Measurements from ENCODE around the gene PPP5C. TPM values are rescaled to one million over a fixed set of nuclear protein-coding genes. Genes with fewer than 3 reads are reported as not detected.

PPP5C gene
- total and polyA plus RNA-seq, 9 of the 15 experiments (the other 6 are each of a cell fraction or from before 2014, with no cell fraction given): 1.9 to 166 (median 108) TPM

GRCh38 chr19:46411088-46411924, 64.4 kb downstream of the PPP5C start (continued):
- TF ChIP-seq PHB (CRISPR knock-in tag; IDR thresholded peaks at IDR 0.05) (0 out of 2 replicates have a peak, but pooled peaks have one; percentile 28), RCOR1 (IDR thresholded peaks at IDR 0.05; ENCODE audit: borderline replicate concordance in 1 of 2, low read depth in 2 of 2, low read length in 2 of 2) (peak in 1 of 2 experiments; percentile 63; a peak in 2 of 4 replicates), MYNN (IDR thresholded peaks at IDR 0.05) (peak; percentile 42; the same call in 1 of the 2 replicates), MYNN (CRISPR knock-in tag; IDR thresholded peaks at IDR 0.05) (no peak), ZNF324 (CRISPR knock-in tag; IDR thresholded peaks at IDR 0.05) (no peak), RBFOX2 (IDR thresholded peaks at IDR 0.05; ENCODE audit: low read depth, low read length) (peak; percentile 33; the same call in 1 of the 2 replicates), NR2C2 (CRISPR knock-in tag; IDR thresholded peaks at IDR 0.05) (peak; percentile 95), NR2C2 (tag; IDR thresholded peaks at IDR 0.05) (peak; percentile 95), CBFA2T2 (conservative IDR thresholded peaks at IDR 0.05) (peak; percentile 83), FOXA3 (CRISPR knock-in tag; conservative IDR thresholded peaks at IDR 0.05 in 1 of 2, IDR thresholded peaks at IDR 0.05 in 1 of 2) (no peak), TFAP4 (CRISPR knock-in tag; IDR thresholded peaks at IDR 0.05; ENCODE audit: borderline replicate concordance) (peak; percentile 99), DACH1 (IDR thresholded peaks at IDR 0.05; ENCODE audit: partially characterized antibody) (peak; percentile 94), IRF9 (tag; IDR thresholded peaks at IDR 0.05) (no peak), ZNF75A (CRISPR knock-in tag; IDR thresholded peaks at IDR 0.05) (no peak)
